ENCODE data around the gene DACT1. TPM values are rescaled to one million over a fixed set of nuclear protein-coding genes. Genes with fewer than 3 reads are reported as not detected.
A peak's percentile ranks its signal among the peaks of the same experiment; 100 is the strongest.

The DACT1 gene
- total and polyA plus RNA-seq, 5 donors: 4.8 to 10.3 (median 9.7) TPM

DNA sequence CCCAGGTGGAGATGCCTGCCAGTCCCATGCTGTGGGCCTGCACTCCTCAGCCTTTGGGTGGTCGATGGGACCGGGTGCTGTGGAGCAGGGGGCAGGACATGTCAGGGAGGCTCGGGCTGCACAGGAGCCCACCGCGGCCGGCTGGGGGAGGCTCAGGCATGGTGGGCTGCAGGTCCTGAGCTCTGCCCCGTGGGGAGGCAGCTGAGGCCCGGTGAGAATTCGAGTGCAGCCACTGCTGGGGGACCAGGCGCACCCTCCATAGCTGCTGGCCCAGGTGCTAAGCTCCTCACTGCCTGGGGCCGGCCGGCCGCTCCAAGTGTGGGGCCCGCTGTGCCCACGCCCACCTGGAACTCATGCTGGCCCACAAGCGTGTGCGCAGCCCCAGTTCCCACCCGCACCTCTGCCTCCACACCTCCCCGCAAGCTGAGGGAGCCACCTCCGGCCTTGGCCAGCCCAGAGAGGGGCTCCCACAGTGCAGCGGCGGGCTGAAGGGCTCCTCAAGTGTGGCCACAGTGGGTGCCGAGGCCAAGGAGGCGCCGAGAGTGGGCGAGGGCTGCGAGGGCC, 49.6 kb downstream of the DACT1 start:
- Histone ChIP-seq H3K27me3 (ENCODE audit: control insufficient read depth, insufficient read depth) (no peaks in the 10 kb centered on the region), H3K4me1 (ENCODE audit: control insufficient read depth, insufficient read depth, low read length) (no peaks in the 10 kb centered on the region), H3K9me3 (ENCODE audit: control insufficient read depth, low read length) (no peaks in the 10 kb centered on the region), H3K4me3 (ENCODE audit: low read length) (no peak overlapping the region), H3K27ac (ENCODE audit: low read length) (no peak overlapping the region)
- DNase-seq (no peak), ATAC-seq (no peak)
- WGBS: 92% methylated on average over 27 of the region's 27 CpGs
- intact Hi-C loops (cut with DNase I): no loop called here

GRCh38 chr14:58690801-58691516, 53.2 kb downstream of the DACT1 start:
- Histone ChIP-seq H3K27me3 (ENCODE audit: control insufficient read depth, insufficient read depth) (no peaks in the 10 kb centered on the region), H3K9me3 (ENCODE audit: control insufficient read depth, low read length) (no peaks in the 10 kb centered on the region), H3K4me1 (ENCODE audit: control insufficient read depth, insufficient read depth, low read length) (no peaks in the 10 kb centered on the region), H3K4me3 (ENCODE audit: low read length) (no peak overlapping the region), H3K27ac (ENCODE audit: low read length) (no peak overlapping the region)
- no peak for ATAC-seq
- DNase-seq: peak in 1 of 3 donors; percentile 37
- intact Hi-C loops (cut with DNase I): no loop called here
- WGBS: 63% methylated on average over 14 of the region's 14 CpGs

GRCh38 chr14:58693048-58693447, 55.3 kb downstream of the DACT1 start:
- H3K27me3 ChIP-seq (ENCODE audit: control insufficient read depth, insufficient read depth): no peaks in the 10 kb centered on the region
- no peaks in the 10 kb centered on the region for H3K4me1 ChIP-seq (ENCODE audit: control insufficient read depth, insufficient read depth, low read length)
- WGBS: 88% methylated on average over 4 of the region's 4 CpGs
- H3K27ac ChIP-seq (ENCODE audit: low read length): no peak overlapping the region
- no peak overlapping the region for H3K4me3 ChIP-seq (ENCODE audit: low read length)
- H3K9me3 ChIP-seq (ENCODE audit: control insufficient read depth, low read length): no peaks in the 10 kb centered on the region
- no peak for ATAC-seq
- DNase-seq: no peak
- intact Hi-C loops (cut with DNase I): no loop called here

DNA sequence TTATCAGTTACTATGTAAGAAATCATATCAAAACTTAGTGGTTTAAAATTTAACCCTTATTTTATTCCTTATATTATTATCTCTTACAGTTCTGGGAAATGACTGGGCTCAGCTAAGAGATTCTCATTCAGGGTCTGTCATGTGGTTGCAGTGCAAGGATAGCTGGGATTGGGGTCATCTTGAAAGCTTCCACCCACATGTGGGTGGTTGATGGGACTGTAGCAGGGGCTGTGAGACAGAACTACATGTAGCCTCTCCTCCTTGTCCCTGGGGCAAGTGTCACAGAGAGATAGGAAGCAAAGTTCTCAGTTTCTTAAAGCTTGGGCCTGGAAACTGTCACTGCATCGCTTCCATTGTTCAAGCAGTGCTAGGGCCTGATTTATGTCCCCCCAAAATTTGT, 57.8 kb downstream of the DACT1 start:
- 100% methylated on average over 1 of the region's 1 CpG for WGBS
- DNase-seq (no peak), ATAC-seq (no peak)
- H3K4me1 ChIP-seq (ENCODE audit: control insufficient read depth, insufficient read depth, low read length): no peaks in the 10 kb centered on the region
- no peaks in the 10 kb centered on the region for H3K9me3 ChIP-seq (ENCODE audit: control insufficient read depth, low read length)
- intact Hi-C loops (cut with DNase I): no loop called here
- no peaks in the 10 kb centered on the region for H3K27me3 ChIP-seq (ENCODE audit: control insufficient read depth, insufficient read depth)
- no peak overlapping the region for H3K4me3 ChIP-seq (ENCODE audit: low read length)
- H3K27ac ChIP-seq (ENCODE audit: low read length): no peak overlapping the region

- Histone ChIP-seq H3K4me1 (ENCODE audit: control insufficient read depth, insufficient read depth, low read length) (peaks cover 3% of the 10 kb centered on the region), H3K27me3 (ENCODE audit: control insufficient read depth, insufficient read depth) (no peaks in the 10 kb centered on the region), H3K9me3 (ENCODE audit: control insufficient read depth, low read length) (no peaks in the 10 kb centered on the region), H3K4me3 (ENCODE audit: low read length) (no peak overlapping the region), H3K27ac (ENCODE audit: low read length) (no peak overlapping the region)
- no peak for ATAC-seq
- DNase-seq: no peak
- intact Hi-C loops (cut with DNase I): no loop called here
- 93% methylated on average over 2 of the region's 2 CpGs for WGBS
These were observed 59.6 kb downstream of the DACT1 start for GRCh38 chr14:58697266-58697929.

Other genes starting within 250 kb of the DACT1 start
- not detected for gene TOMM20L, start 242.0 kb upstream of the DACT1 start, total RNA-seq
- gene TOMM20L, start 242.0 kb upstream of the DACT1 start, polyA plus RNA-seq: not detected
- gene TIMM9, start 210.4 kb upstream of the DACT1 start, total RNA-seq: 10 to 100 TPM; 25.5 to 35.8 (median 30.9) TPM
- gene TIMM9, start 210.4 kb upstream of the DACT1 start, polyA plus RNA-seq: 42.5 TPM
- gene KIAA0586, start 210.2 kb upstream of the DACT1 start, total RNA-seq: 10 to 100 TPM in 2 of 4 donors, 1 to 10 TPM in 2; 8.5 to 11.2 (median 10.1) TPM
- gene KIAA0586, start 210.2 kb upstream of the DACT1 start, polyA plus RNA-seq: 3.8 TPM